HepG2 (cell line): Measurements from ENCODE around the gene AKR1C2. TPM values are rescaled to one million over a fixed set of nuclear protein-coding genes. Genes with fewer than 3 reads are reported as not detected.

Source experiments
- CEBPB ChIP-seq: IDR thresholded peaks from 2 replicates; pipeline ENCODE4 v1.6.1; 2011; ENCODE audit warnings: low read depth, low read length, improper control_type of control experiment, borderline replicate concordance
- ELF1 ChIP-seq: sonication (generic); formaldehyde crosslinking; IDR thresholded peaks from 2 replicates; pipeline ENCODE4 v1.4.0; 2020; ENCODE audit warnings: missing genetic modification reagents
- HOXA9 ChIP-seq: sonication (generic); formaldehyde crosslinking; IDR thresholded peaks from 2 replicates; pipeline ENCODE4 v1.8.1; 2022; ENCODE audit warnings: missing genetic modification reagents, mild to moderate bottlenecking, moderate library complexity, borderline replicate concordance
- MAZ ChIP-seq, 2 experiments: sonication (generic) in 1 of 2; formaldehyde crosslinking in 1 of 2; IDR thresholded peaks; 2 replicates each; pipeline versions ENCODE4 v1.5.0 to v1.6.1; 2012 to 2020; ENCODE audit warnings: low read depth in 2 of 2, mild to moderate bottlenecking in 2 of 2, borderline replicate concordance in 1 of 2, improper control_type of control experiment in 1 of 2, low read length in 1 of 2, missing genetic modification reagents in 1 of 2, moderate library complexity in 1 of 2
- NFIC ChIP-seq: IDR thresholded peaks from 2 replicates; pipeline ENCODE4 v1.6.1; 2012; ENCODE audit warnings: mild to moderate bottlenecking, low read length, inconsistent platforms
- PBX3 ChIP-seq: sonication (generic); formaldehyde crosslinking; IDR thresholded peaks from 2 replicates; pipeline ENCODE4 v1.8.1; 2023; ENCODE audit warnings: missing genetic modification reagents, inconsistent platforms, borderline replicate concordance
- PHB2 ChIP-seq: fragments of 450-650 bp; IDR thresholded peaks from 2 replicates; pipeline ENCODE4 v1.6.1; 2018; ENCODE audit not compliant: partially characterized antibody
- PPARG ChIP-seq: conservative IDR thresholded peaks from 2 replicates; pipeline ENCODE4 v1.6.1; 2016; ENCODE audit warnings: missing biosample characterization, missing genetic modification reagents
- U2AF1 ChIP-seq: fragments of 200-400 bp; formaldehyde crosslinking; optimal IDR thresholded peaks from 2 replicates; pipeline ENCODE3; 2017; ENCODE audit warnings: mild to moderate bottlenecking, low read depth, low read length
- ZFP36L2 ChIP-seq: sonication (generic); formaldehyde crosslinking; IDR thresholded peaks from 2 replicates; pipeline ENCODE4 v1.4.0; 2020; ENCODE audit warnings: missing genetic modification reagents
- ZNF232 ChIP-seq: sonication (generic); formaldehyde crosslinking; IDR thresholded peaks from 2 replicates; pipeline ENCODE4 v1.4.0; 2020; ENCODE audit warnings: missing genetic modification reagents, borderline replicate concordance
- ZNF30 ChIP-seq: sonication (generic); formaldehyde crosslinking; IDR thresholded peaks from 2 replicates; pipeline ENCODE4 v1.5.0; 2020; ENCODE audit warnings: mild to moderate bottlenecking, missing genetic modification reagents
- ZNF329 ChIP-seq: sonication (generic); formaldehyde crosslinking; IDR thresholded peaks from 2 replicates; pipeline ENCODE4 v1.9.0; 2021; ENCODE audit warnings: low read depth, mild to moderate bottlenecking, missing genetic modification reagents
- ZNF331 ChIP-seq: sonication (generic); formaldehyde crosslinking; IDR thresholded peaks from 2 replicates; pipeline ENCODE4 v1.4.0; 2020; ENCODE audit warnings: missing genetic modification reagents
- ZNF646 ChIP-seq: sonication (generic); formaldehyde crosslinking; IDR thresholded peaks from 2 replicates; pipeline ENCODE4 v1.9.0; 2021; ENCODE audit warnings: mild to moderate bottlenecking, missing genetic modification reagents
- ZNF660 ChIP-seq: sonication (generic); formaldehyde crosslinking; IDR thresholded peaks from 2 replicates; pipeline ENCODE4 v1.5.1; 2020; ENCODE audit warnings: mild to moderate bottlenecking, low read depth, missing genetic modification reagents, borderline replicate concordance
- ZUFSP ChIP-seq: sonication (generic); formaldehyde crosslinking; IDR thresholded peaks from 2 replicates; pipeline ENCODE4 v1.9.0; 2021; ENCODE audit warnings: missing genetic modification reagents, mild to moderate bottlenecking, borderline replicate concordance
- polyA plus RNA-seq, 8 experiments: library from polyadenylated mRNA; depleted of rRNA in 3 of 8; stranded (reverse) in 7 of 8; unstranded in 1 of 8; fragments of >200 nt; fragmentation: Illumina TruSeq in 4 of 8; extraction: Trizol in 4 of 8; gene quantifications; 2 replicates each; pipeline versions ENCODE4 v1.2.1 to v1.2.3, GENCODE V29; 2011 to 2016; ENCODE audit warnings: low read depth in 4 of 8, missing spikeins in 1 of 8, mixed read lengths in 1 of 8; ENCODE audit not compliant: insufficient read depth in 1 of 8
- total RNA-seq, 5 experiments: library from RNA; depleted of rRNA; stranded (reverse); fragments of >200 nt; fragmentation: Illumina TruSeq; extraction: Trizol; gene quantifications; 2 replicates each; pipeline ENCODE4 v1.2.3, GENCODE V29; 2016; ENCODE audit warnings: low read depth in 1 of 5

Gene AKR1C2
- total and polyA plus RNA-seq, 2 of the 13 experiments (the other 11 are each of a cell fraction or from before 2014, with no cell fraction given) = 140 to 900 TPM

DNA sequence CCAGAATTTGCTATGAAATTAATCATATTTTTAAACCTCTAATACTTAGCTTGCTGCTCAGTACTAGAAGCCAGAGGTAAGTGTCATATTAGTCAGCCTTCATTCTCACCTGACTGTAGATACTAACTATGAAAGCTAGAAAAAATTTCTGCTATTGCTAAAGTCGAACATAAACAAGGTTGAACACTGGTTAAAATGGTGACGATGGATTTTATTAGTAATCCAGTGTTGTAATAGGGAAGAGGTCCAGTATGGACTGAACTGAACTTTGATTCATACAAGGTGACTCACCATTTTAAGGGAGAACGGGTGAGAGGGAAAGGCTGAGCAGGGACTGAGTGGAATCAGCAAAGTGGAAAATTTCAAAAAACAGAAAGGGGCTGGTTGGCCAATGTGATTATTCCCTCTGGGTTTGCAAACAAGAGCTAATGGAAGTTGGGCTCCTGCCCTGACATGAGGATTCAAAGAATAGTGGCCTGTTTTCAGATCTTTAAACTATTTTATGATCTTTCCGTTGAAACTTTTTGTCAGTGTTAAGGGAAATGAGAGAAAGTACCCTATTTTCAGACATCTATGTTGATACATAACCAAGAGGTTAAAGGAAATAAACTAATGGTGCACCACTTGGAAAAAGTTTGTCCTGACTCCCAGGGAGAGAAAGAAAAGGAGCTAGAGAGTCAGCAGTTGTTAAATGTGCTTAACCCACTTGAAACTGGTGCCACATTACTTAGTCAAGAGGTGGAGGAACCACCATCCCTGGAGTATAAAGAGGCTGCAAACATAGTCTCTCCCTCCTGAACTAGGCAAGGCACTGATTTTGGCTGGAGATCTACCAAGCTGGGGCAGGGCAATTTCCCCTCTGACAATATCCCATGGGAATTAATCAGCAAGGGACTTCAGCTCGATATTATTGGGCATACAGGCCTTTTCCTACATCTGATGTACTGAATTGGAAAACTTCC lies 55.7 kb downstream of the AKR1C2 start (continued):
- no peak for TF ChIP-seq PBX3
- TF ChIP-seq ZNF331 = peak; percentile 76
- TF ChIP-seq ZNF329 (CRISPR knock-in tag) = no peak
- TF ChIP-seq NFIC = peak; percentile 79
- TF ChIP-seq MAZ (IDR thresholded peaks at IDR 0.05; ENCODE audit: borderline replicate concordance, low read depth, low read length) = no peak
- TF ChIP-seq MAZ (CRISPR knock-in tag; IDR thresholded peaks at IDR 0.05; ENCODE audit: low read depth) = 0 out of 2 replicates have a peak, but pooled peaks have one; percentile 16
- TF ChIP-seq CEBPB = peak; percentile 82
- no peak for TF ChIP-seq ZNF30
- no peak for TF ChIP-seq ZFP36L2 (CRISPR knock-in tag)
- no peak for TF ChIP-seq ZNF660 (CRISPR knock-in tag)
- peak; percentile 94 for TF ChIP-seq PPARG (CRISPR knock-in tag)
- TF ChIP-seq ZNF232 (CRISPR knock-in tag) = no peak
- TF ChIP-seq HOXA9 (CRISPR knock-in tag) = no peak
- no peak for TF ChIP-seq ZUFSP (CRISPR knock-in tag)
- no peak for TF ChIP-seq ZNF646 (CRISPR knock-in tag)
- no peak for TF ChIP-seq U2AF1
- no peak for TF ChIP-seq PHB2
- peak; percentile 40; the same call in 1 of the 2 replicates for TF ChIP-seq ELF1 (CRISPR knock-in tag)
